SU-DHL-6 (cell line): ENCODE results near the gene MARK2.

Source experiments
- EZH2phosphoT487 ChIP-seq: fragments of 200-600 bp; sonication (generic), shearing (Covaris generic); conservative IDR thresholded peaks from 2 replicates; pipeline ENCODE4 v1.6.1; 2018; ENCODE audit warnings: mild to moderate bottlenecking, antibody characterized with exemption, low read length, moderate library complexity, mixed read lengths
- TF ChIP-seq, protein P1 (sequence below): fragments of 200-600 bp; sonication (generic); IDR thresholded peaks from one replicate; pipeline ENCODE4 v1.5.1; 2017; ENCODE audit warnings: antibody characterized with exemption, mild to moderate bottlenecking, low read length, moderate library complexity; ENCODE audit not compliant: insufficient read depth, poor library complexity, severe bottlenecking

DNA sequence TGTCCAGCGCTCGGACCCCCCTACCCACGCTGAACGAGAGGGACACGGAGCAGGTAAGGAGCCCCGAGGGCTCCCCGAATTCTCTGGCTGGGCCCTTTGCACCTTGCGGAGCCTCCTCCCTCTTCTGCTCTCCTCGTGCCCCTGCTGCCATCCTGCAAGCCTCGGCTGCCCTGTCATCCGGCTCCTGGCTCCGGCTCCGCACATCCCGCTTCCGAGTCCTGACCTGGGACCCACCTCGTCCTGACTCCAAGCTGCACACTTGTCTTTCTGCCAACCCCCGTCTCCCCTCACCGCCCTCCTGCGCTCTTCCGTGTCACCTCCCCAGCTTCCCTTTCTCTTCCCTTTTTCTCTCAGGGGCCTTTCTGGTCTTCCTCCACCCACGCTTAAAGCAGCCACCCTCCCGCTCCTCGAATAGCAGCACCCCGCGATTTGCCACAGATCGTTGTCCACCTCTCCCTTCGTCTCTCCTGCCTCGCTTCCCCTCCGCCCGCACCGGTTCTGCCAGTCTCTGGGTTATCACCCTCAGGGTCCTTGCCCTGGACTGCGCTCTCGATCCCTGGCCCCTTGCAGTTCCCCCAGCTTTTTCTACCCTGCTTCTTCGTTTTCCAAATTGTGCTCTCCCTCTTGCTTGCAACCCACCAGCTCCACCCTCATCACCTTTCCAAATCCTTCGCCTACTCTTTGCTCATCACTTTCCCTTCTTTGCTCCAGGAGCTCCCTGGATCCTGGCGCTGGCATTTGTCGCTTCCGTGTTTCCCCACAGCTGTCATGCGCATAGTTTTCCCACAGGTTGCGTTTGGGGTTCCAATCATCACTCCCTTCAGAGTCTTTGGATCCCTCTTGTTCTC lies 822 bp downstream of the MARK2 start:
- TF ChIP-seq, protein P1, sequence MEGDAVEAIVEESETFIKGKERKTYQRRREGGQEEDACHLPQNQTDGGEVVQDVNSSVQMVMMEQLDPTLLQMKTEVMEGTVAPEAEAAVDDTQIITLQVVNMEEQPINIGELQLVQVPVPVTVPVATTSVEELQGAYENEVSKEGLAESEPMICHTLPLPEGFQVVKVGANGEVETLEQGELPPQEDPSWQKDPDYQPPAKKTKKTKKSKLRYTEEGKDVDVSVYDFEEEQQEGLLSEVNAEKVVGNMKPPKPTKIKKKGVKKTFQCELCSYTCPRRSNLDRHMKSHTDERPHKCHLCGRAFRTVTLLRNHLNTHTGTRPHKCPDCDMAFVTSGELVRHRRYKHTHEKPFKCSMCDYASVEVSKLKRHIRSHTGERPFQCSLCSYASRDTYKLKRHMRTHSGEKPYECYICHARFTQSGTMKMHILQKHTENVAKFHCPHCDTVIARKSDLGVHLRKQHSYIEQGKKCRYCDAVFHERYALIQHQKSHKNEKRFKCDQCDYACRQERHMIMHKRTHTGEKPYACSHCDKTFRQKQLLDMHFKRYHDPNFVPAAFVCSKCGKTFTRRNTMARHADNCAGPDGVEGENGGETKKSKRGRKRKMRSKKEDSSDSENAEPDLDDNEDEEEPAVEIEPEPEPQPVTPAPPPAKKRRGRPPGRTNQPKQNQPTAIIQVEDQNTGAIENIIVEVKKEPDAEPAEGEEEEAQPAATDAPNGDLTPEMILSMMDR: no peak
- TF ChIP-seq EZH2phosphoT487: no peak
